Liver (tissue), 9 donors: ENCODE measurements around the gene HPCAL1. TPM values are rescaled to one million over a fixed set of nuclear protein-coding genes. Genes with fewer than 3 reads are reported as not detected.

Experiments used
- DNase-seq: peaks from one replicate; pipeline ENCODE4 v3.0.0-alpha.2; 2017; ENCODE audit warnings: low spot score
- H3K27ac ChIP-seq, 2 donors: one replicate each; pipeline ENCODE4 v1.7.0; 2013; ENCODE audit warnings: inconsistent platforms in 2 of 2, low read length in 2 of 2, control low read depth in 1 of 2, low read depth in 1 of 2, mild to moderate bottlenecking in 1 of 2
- H3K27me3 ChIP-seq, 4 donors: one replicate each; pipeline versions ENCODE4 v1.6.1 to v1.7.0; 2013; ENCODE audit warnings: low read length in 3 of 4, inconsistent platforms in 1 of 4, mild to moderate bottlenecking in 1 of 4, moderate library complexity in 1 of 4; ENCODE audit not compliant: control insufficient read depth in 4 of 4, insufficient read depth in 4 of 4
- H3K36me3 ChIP-seq, 4 donors: one replicate each; pipeline versions ENCODE4 v1.6.1 to v1.7.0; 2013; ENCODE audit warnings: low read length in 3 of 4, mild to moderate bottlenecking in 3 of 4, low read depth in 1 of 4, moderate library complexity in 1 of 4; ENCODE audit not compliant: control insufficient read depth in 4 of 4, insufficient read depth in 3 of 4
- H3K4me1 ChIP-seq, 4 donors: one replicate each; pipeline versions ENCODE4 v1.6.1 to v1.7.0; 2013; ENCODE audit warnings: low read length in 3 of 4, mild to moderate bottlenecking in 3 of 4, moderate library complexity in 1 of 4; ENCODE audit not compliant: control insufficient read depth in 4 of 4, insufficient read depth in 4 of 4
- H3K4me3 ChIP-seq, 3 donors: one replicate each; pipeline versions ENCODE4 v1.6.1 to v1.7.0; 2013; ENCODE audit warnings: low read length in 3 of 3, control low read depth in 1 of 3, low read depth in 1 of 3, mild to moderate bottlenecking in 1 of 3
- H3K9ac ChIP-seq, 2 donors: one replicate each; pipeline ENCODE4 v1.7.0; 2013; ENCODE audit warnings: low read length in 2 of 2, mild to moderate bottlenecking in 2 of 2, moderate library complexity in 2 of 2, control low read depth in 1 of 2, low read depth in 1 of 2
- H3K9me3 ChIP-seq, 4 donors: one replicate each; pipeline versions ENCODE4 v1.6.1 to v1.7.0; 2013; ENCODE audit warnings: low read length in 3 of 4; ENCODE audit not compliant: control insufficient read depth in 4 of 4
- EGR1 ChIP-seq, 2 donors: IDR thresholded peaks; 2 replicates each; pipeline ENCODE4 v1.6.1; 2016 to 2018; ENCODE audit warnings: antibody characterized with exemption in 2 of 2, low read depth in 2 of 2
- FOXA1 ChIP-seq: IDR thresholded peaks from 2 replicates; pipeline ENCODE4 v1.6.1; 2016; ENCODE audit warnings: antibody characterized with exemption
- FOXA2 ChIP-seq: IDR thresholded peaks from 2 replicates; pipeline ENCODE4 v1.6.1; 2016; ENCODE audit warnings: antibody characterized with exemption
- GABPA ChIP-seq, 2 donors: IDR thresholded peaks in 1 of 2; conservative IDR thresholded peaks in 1 of 2; 2 replicates each; pipeline ENCODE4 v1.6.1; 2016; ENCODE audit warnings: antibody characterized with exemption in 2 of 2, mild to moderate bottlenecking in 1 of 2, moderate library complexity in 1 of 2
- NR2F2 ChIP-seq: IDR thresholded peaks from 2 replicates; pipeline ENCODE4 v1.6.1; 2016; ENCODE audit warnings: antibody characterized with exemption
- RAD21 ChIP-seq, 2 donors: IDR thresholded peaks; 2 replicates each; pipeline ENCODE4 v1.6.1; 2016; ENCODE audit warnings: antibody characterized with exemption in 2 of 2, mild to moderate bottlenecking in 2 of 2
- RXRA ChIP-seq, 2 donors: IDR thresholded peaks; 2 replicates each; pipeline ENCODE4 v1.6.1; 2017 to 2018; ENCODE audit warnings: antibody characterized with exemption in 2 of 2, mild to moderate bottlenecking in 1 of 2
- SP1 ChIP-seq: IDR thresholded peaks from 2 replicates; pipeline ENCODE4 v1.6.1; 2018; ENCODE audit warnings: antibody characterized with exemption, mild to moderate bottlenecking
- TAF1 ChIP-seq: conservative IDR thresholded peaks from 2 replicates; pipeline ENCODE4 v1.6.1; 2016; ENCODE audit warnings: antibody characterized with exemption, mild to moderate bottlenecking
- YY1 ChIP-seq: IDR thresholded peaks from 2 replicates; pipeline ENCODE4 v1.6.1; 2016; ENCODE audit warnings: antibody characterized with exemption, mild to moderate bottlenecking
- WGBS: extraction: QIAGEN DNeasy Blood & Tissue Kit; methylation state at CpG from one replicate; pipeline ENCODE4 v1.1.7; 2013; 5-methylcytosine and 5-hydroxymethylcytosine counted together
- polyA plus RNA-seq, 2 donors: library from polyadenylated mRNA; stranded (reverse) in 1 of 2; unstranded in 1 of 2; fragments of 200-250 nt in 1 of 2; fragments of >200 nt in 1 of 2; fragmentation: Nextera tagmentation in 1 of 2; extraction: Ambion mirVana in 1 of 2; gene quantifications; one replicate each; pipeline versions ENCODE4 v1.2.1 to v1.2.3, GENCODE V29; 2013 to 2015
- total RNA-seq, 2 donors: library from RNA; depleted of rRNA; stranded (reverse); fragments of >200 nt; gene quantifications; one replicate each; pipeline ENCODE4 v1.2.3, GENCODE V29; 2014
- TF ChIP-seq, protein P1 (sequence below): IDR thresholded peaks from 2 replicates; pipeline ENCODE4 v1.6.1; 2016; ENCODE audit warnings: antibody characterized with exemption
- TF ChIP-seq, protein P2 (sequence below): fragments of 150-350 bp; IDR thresholded peaks from 2 replicates; pipeline ENCODE4 v1.5.1; 2017; ENCODE audit warnings: improper control_type of control experiment, low read depth, low read length; ENCODE audit not compliant: missing input control
- TF ChIP-seq, protein P3 (sequence below): IDR thresholded peaks from 2 replicates; pipeline ENCODE4 v1.6.1; 2016; ENCODE audit warnings: antibody characterized with exemption, mild to moderate bottlenecking
- TF ChIP-seq, protein P4 (sequence below): IDR thresholded peaks from 2 replicates; pipeline ENCODE4 v1.6.1; 2016; ENCODE audit warnings: antibody characterized with exemption
- donor health status: healthy.
- donor health status: healthy.
- donor health status: healthy.
- donor health status: healthy.
- donor health status: healthy.

Gene HPCAL1
- total and polyA plus RNA-seq, 4 donors, result 17.3 to 27.9 (median 22.9) TPM

DNA sequence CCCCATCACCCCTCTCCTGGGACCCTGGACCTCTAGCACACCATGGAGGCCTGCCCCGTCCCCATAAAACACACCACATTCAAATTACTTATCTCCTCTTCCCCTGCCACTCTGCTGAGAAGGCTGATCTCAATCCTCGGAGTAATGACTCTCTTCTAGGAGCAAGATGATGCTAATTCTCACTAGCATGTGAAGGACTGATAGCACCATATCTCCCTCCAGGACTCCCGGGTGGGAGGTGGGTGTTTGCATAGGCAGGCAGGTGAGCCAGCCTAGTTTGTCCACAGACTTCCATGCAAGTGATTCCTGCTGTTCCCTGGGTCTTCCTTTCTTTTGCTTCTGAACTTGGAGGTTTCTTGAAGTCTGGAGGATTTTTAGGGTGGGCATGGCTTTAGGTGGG, 40.5 kb downstream of the HPCAL1 start:
- Histone ChIP-seq H3K27ac (no peak overlapping the region), H3K36me3 (peaks cover 0 to 3% (median 0%) of the 10 kb centered on the region in 4 donors), H3K9me3 (no peaks in the 10 kb centered on the region), H3K27me3 (no peaks in the 10 kb centered on the region), H3K4me3 (no peak overlapping the region), H3K4me1 (peaks cover 10 to 37% (median 19%) of the 10 kb centered on the region in 4 donors), H3K9ac (no peak overlapping the region)
- 93% methylated on average over 3 of the region's 3 CpGs for WGBS
- TF ChIP-seq RAD21 (IDR thresholded peaks at IDR 0.05) (no peak), GABPA (IDR thresholded peaks at IDR 0.05 in 1 of 2, conservative IDR thresholded peaks at IDR 0.05 in 1 of 2) (no peak), TAF1 (no peak), RXRA (IDR thresholded peaks at IDR 0.05) (no peak)
- TF ChIP-seq, protein P1, sequence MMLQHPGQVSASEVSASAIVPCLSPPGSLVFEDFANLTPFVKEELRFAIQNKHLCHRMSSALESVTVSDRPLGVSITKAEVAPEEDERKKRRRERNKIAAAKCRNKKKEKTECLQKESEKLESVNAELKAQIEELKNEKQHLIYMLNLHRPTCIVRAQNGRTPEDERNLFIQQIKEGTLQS, result no peak
- TF ChIP-seq, protein P2, sequence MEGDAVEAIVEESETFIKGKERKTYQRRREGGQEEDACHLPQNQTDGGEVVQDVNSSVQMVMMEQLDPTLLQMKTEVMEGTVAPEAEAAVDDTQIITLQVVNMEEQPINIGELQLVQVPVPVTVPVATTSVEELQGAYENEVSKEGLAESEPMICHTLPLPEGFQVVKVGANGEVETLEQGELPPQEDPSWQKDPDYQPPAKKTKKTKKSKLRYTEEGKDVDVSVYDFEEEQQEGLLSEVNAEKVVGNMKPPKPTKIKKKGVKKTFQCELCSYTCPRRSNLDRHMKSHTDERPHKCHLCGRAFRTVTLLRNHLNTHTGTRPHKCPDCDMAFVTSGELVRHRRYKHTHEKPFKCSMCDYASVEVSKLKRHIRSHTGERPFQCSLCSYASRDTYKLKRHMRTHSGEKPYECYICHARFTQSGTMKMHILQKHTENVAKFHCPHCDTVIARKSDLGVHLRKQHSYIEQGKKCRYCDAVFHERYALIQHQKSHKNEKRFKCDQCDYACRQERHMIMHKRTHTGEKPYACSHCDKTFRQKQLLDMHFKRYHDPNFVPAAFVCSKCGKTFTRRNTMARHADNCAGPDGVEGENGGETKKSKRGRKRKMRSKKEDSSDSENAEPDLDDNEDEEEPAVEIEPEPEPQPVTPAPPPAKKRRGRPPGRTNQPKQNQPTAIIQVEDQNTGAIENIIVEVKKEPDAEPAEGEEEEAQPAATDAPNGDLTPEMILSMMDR, result no peak
- TF ChIP-seq, protein P3, sequence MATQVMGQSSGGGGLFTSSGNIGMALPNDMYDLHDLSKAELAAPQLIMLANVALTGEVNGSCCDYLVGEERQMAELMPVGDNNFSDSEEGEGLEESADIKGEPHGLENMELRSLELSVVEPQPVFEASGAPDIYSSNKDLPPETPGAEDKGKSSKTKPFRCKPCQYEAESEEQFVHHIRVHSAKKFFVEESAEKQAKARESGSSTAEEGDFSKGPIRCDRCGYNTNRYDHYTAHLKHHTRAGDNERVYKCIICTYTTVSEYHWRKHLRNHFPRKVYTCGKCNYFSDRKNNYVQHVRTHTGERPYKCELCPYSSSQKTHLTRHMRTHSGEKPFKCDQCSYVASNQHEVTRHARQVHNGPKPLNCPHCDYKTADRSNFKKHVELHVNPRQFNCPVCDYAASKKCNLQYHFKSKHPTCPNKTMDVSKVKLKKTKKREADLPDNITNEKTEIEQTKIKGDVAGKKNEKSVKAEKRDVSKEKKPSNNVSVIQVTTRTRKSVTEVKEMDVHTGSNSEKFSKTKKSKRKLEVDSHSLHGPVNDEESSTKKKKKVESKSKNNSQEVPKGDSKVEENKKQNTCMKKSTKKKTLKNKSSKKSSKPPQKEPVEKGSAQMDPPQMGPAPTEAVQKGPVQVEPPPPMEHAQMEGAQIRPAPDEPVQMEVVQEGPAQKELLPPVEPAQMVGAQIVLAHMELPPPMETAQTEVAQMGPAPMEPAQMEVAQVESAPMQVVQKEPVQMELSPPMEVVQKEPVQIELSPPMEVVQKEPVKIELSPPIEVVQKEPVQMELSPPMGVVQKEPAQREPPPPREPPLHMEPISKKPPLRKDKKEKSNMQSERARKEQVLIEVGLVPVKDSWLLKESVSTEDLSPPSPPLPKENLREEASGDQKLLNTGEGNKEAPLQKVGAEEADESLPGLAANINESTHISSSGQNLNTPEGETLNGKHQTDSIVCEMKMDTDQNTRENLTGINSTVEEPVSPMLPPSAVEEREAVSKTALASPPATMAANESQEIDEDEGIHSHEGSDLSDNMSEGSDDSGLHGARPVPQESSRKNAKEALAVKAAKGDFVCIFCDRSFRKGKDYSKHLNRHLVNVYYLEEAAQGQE, result no peak
- TF ChIP-seq, protein P4, sequence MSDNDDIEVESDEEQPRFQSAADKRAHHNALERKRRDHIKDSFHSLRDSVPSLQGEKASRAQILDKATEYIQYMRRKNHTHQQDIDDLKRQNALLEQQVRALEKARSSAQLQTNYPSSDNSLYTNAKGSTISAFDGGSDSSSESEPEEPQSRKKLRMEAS, result no peak
- DNase-seq, result no peak

DNA sequence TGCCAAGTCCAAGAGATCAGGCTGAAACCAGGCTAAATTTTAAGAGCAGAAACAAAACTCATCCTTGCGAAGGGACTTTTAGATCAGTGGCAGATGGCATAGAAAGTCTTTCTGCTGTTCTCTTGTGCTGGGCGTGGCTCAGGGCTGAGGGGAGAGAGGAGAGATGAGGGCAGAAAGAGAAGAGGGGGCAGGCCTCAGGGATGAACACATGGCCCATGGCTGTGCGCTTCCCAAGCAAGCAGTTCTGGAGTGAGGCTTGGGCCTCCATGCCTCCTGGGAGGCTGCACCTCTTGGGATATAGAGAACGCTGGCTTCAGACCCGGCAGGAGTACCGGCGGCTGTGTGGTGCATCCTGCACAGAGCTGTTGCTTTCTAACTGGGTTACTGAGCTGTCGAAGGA, 41.0 kb downstream of the HPCAL1 start:
- TF ChIP-seq FOXA1 (no peak), YY1 (no peak), NR2F2 (no peak), EGR1 (IDR thresholded peaks at IDR 0.05; ENCODE audit: low read depth in 2 of 2) (no peak), SP1 (no peak), FOXA2 (no peak)
- TF ChIP-seq, protein P3, result no peak
- TF ChIP-seq, protein P4, result no peak
- TF ChIP-seq, protein P2, result no peak
- no peaks in the 10 kb centered on the region for H3K27me3 ChIP-seq
- H3K4me1 ChIP-seq, result peaks cover 10 to 36% (median 19%) of the 10 kb centered on the region in 4 donors
- H3K27ac ChIP-seq, result no peak overlapping the region
- H3K9ac ChIP-seq, result no peak overlapping the region
- no peak for DNase-seq
- 93% methylated on average over 8 of the region's 8 CpGs for WGBS
- no peaks in the 10 kb centered on the region for H3K9me3 ChIP-seq
- H3K4me3 ChIP-seq, result no peak overlapping the region
- H3K36me3 ChIP-seq, result peaks cover 0 to under 1% (median 0%) of the 10 kb centered on the region in 4 donors
